Keratinocyte (primary cell): ENCODE data around the gene CTNNA3.

Experiments
- CTCF ChIP-seq, 3 experiments: IDR thresholded peaks in 1 of 3; conservative IDR thresholded peaks in 1 of 3; optimal IDR thresholded peaks in 1 of 3; 2 replicates in 2 of 3; 3 replicates in 1 of 3; pipeline versions ENCODE3 to v1.5.1; 2011; ENCODE audit warnings: low read length in 3 of 3, mild to moderate bottlenecking in 3 of 3, moderate library complexity in 2 of 3, control low read depth in 1 of 3, inconsistent platforms in 1 of 3; ENCODE audit not compliant: insufficient read depth in 2 of 3; ENCODE audit errors: extremely low read depth in 1 of 3
- EZH2 ChIP-seq: IDR thresholded peaks from one replicate; pipeline ENCODE4 v1.6.1; 2012; ENCODE audit warnings: inconsistent platforms, mild to moderate bottlenecking, low read length, moderate library complexity

- TF ChIP-seq CTCF (optimal IDR thresholded peaks at IDR 0.05 in 1 of 3, IDR thresholded peaks at IDR 0.05 in 1 of 3, conservative IDR thresholded peaks at IDR 0.05 in 1 of 3; ENCODE audit: extremely low read depth in 1 of 3, insufficient read depth in 2 of 3, low read length in 3 of 3) (no peak), EZH2 (no peak)
Measured at GRCh38 chr10:65892284-65892683, 1803.7 kb downstream of the CTNNA3 start.
